Lung (tissue), 12 donors: ENCODE measurements around the gene POM121C. TPM values are rescaled to one million over a fixed set of nuclear protein-coding genes. Genes with fewer than 3 reads are reported as not detected.
"Not testable (repeated sequence)": the region's sequence is repeated elsewhere in the genome, so short reads cannot be mapped to it uniquely, and the experiment has no call there.

Source experiments
- ATAC-seq: fragments of 200-7000 bp; cut with Tn5 transposase; one replicate; pipeline ENCODE4 v1.9.1; 2020; ENCODE audit warnings: moderate number of reproducible peaks; ENCODE audit not compliant: insufficient read depth, low FRiP score
- DNase-seq, 3 donors: peaks; one replicate each; pipeline ENCODE4 v3.0.0-alpha.2; 2013 to 2017
- H3K27ac ChIP-seq, 2 donors: one replicate each; pipeline ENCODE4 v1.5.1; 2013; ENCODE audit warnings: mild to moderate bottlenecking in 2 of 2, moderate library complexity in 2 of 2, control low read depth in 1 of 2, inconsistent platforms in 1 of 2, low read depth in 1 of 2, low read length in 1 of 2
- H3K27me3 ChIP-seq, 3 donors: one replicate each; pipeline ENCODE4 v1.5.1; 2013; ENCODE audit warnings: low read length in 2 of 3; ENCODE audit not compliant: control insufficient read depth in 3 of 3, insufficient read depth in 3 of 3
- H3K36me3 ChIP-seq, 4 donors: one replicate each; pipeline ENCODE4 v1.5.1; 2013; ENCODE audit warnings: low read length in 4 of 4, mild to moderate bottlenecking in 1 of 4, moderate library complexity in 1 of 4; ENCODE audit not compliant: control insufficient read depth in 4 of 4, insufficient read depth in 4 of 4
- H3K4me1 ChIP-seq, 5 donors: one replicate each; pipeline ENCODE4 v1.5.1; 2013; ENCODE audit warnings: low read length in 5 of 5, mild to moderate bottlenecking in 2 of 5, moderate library complexity in 1 of 5; ENCODE audit not compliant: control insufficient read depth in 5 of 5, insufficient read depth in 5 of 5
- H3K4me3 ChIP-seq: one replicate; pipeline ENCODE4 v1.5.1; 2013; ENCODE audit warnings: mild to moderate bottlenecking, control low read depth, moderate library complexity
- H3K9ac ChIP-seq, 2 donors: one replicate each; pipeline ENCODE4 v1.5.1; 2013; ENCODE audit warnings: low read length in 2 of 2, control low read depth in 1 of 2; ENCODE audit not compliant: insufficient read depth in 1 of 2
- H3K9me3 ChIP-seq, 4 donors: one replicate each; pipeline ENCODE4 v1.5.1; 2013; ENCODE audit warnings: low read length in 3 of 4, mild to moderate bottlenecking in 1 of 4, moderate library complexity in 1 of 4; ENCODE audit not compliant: control insufficient read depth in 4 of 4, insufficient read depth in 3 of 4
- WGBS, 2 donors: extraction: QIAGEN DNeasy Blood & Tissue Kit; methylation state at CpG; one replicate each; pipeline ENCODE4 v1.1.7; 2013; 5-methylcytosine and 5-hydroxymethylcytosine counted together
- polyA plus RNA-seq, 2 donors: library from polyadenylated mRNA; stranded (reverse); fragments of 200-250 nt; gene quantifications; one replicate each; pipeline ENCODE4 v1.2.1, GENCODE V29; 2013
- total RNA-seq, 2 donors: library from RNA; depleted of rRNA in 1 of 2; stranded (reverse); fragments of >200 nt in 1 of 2; gene quantifications; one replicate each; pipeline ENCODE4 v1.2.1, GENCODE V29; 2014 to 2021
- TF ChIP-seq, protein P1 (sequence below): IDR thresholded peaks from 2 replicates; pipeline ENCODE4 v1.5.1; 2012; ENCODE audit warnings: mild to moderate bottlenecking; ENCODE audit errors: control extremely low read depth, extremely low read depth
- donor health status: control.
- donor health status: control.
- donor health status: Bipolar disorder and iron deficiency.
- donor health status: healthy.
- donor health status: DM: yes; HTN: yes; CAD: no.

POM121C gene
- total and polyA plus RNA-seq, 4 donors: 13.2 to 37.4 (median 21.3) TPM

DNA sequence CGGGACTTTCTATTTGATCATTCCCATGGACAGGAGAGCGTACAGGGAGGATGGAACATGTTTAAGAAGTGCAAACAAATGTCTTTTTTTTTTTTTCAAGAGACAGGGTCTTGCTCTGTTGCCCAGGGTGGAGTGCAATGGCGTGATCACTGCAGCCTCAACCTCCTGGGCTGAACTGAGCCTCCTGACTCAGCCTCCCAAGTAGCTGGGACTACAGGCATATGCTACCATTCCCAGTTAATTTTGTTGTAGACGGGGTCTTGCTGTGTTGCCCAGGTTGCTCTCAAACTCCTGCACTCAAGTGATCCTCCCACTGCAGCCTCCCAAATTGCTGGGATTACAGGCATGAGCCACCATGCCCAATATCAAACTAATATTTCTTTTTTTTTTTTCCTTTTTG is 46.5 kb upstream of the POM121C start:
- Histone ChIP-seq H3K27me3 (no peaks in the 10 kb centered on the region), H3K27ac (no peak overlapping the region), H3K4me3 (no peak overlapping the region), H3K36me3 (peaks cover 0 to 15% (median 8%) of the 10 kb centered on the region in 4 donors), H3K4me1 (peaks cover 0 to 10% (median 0%) of the 10 kb centered on the region in 5 donors), H3K9ac (no peak overlapping the region), H3K9me3 (no peaks in the 10 kb centered on the region)
- DNase-seq (no peak), ATAC-seq (no peak)
- TF ChIP-seq, protein P1, sequence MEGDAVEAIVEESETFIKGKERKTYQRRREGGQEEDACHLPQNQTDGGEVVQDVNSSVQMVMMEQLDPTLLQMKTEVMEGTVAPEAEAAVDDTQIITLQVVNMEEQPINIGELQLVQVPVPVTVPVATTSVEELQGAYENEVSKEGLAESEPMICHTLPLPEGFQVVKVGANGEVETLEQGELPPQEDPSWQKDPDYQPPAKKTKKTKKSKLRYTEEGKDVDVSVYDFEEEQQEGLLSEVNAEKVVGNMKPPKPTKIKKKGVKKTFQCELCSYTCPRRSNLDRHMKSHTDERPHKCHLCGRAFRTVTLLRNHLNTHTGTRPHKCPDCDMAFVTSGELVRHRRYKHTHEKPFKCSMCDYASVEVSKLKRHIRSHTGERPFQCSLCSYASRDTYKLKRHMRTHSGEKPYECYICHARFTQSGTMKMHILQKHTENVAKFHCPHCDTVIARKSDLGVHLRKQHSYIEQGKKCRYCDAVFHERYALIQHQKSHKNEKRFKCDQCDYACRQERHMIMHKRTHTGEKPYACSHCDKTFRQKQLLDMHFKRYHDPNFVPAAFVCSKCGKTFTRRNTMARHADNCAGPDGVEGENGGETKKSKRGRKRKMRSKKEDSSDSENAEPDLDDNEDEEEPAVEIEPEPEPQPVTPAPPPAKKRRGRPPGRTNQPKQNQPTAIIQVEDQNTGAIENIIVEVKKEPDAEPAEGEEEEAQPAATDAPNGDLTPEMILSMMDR: no peak
- WGBS, 2 donors: 98 to 100% methylated on average over 4 of the region's 4 CpGs

GRCh38 chr7:75531359-75531821 is 45.3 kb upstream of the POM121C start:
- Histone ChIP-seq H3K4me3 (no peak overlapping the region), H3K9me3 (no peaks in the 10 kb centered on the region), H3K27me3 (no peaks in the 10 kb centered on the region), H3K4me1 (peaks cover 0 to 18% (median 2%) of the 10 kb centered on the region in 5 donors), H3K36me3 (peaks cover 0 to 2% (median 0%) of the 10 kb centered on the region in 4 donors), H3K27ac (no peak overlapping the region), H3K9ac (no peak overlapping the region)
- ATAC-seq (no peak), DNase-seq (no peak)
- 72 to 88% methylated on average over 6 of the region's 6 CpGs for WGBS, 2 donors
- TF ChIP-seq, protein P1: no peak

- H3K27me3 ChIP-seq, H3K9me3 ChIP-seq: not testable (repeated sequence)
- 0 to 1% methylated on average over 34 to 37 of the region's 37 CpGs for WGBS, 2 donors
- H3K36me3 ChIP-seq: peaks cover 4 to 16% (median 9%) of the 10 kb centered on the region in 4 donors
- peak; percentile 6 to 16 (median 8) for DNase-seq
- peak overlapping the region; percentile 92 for H3K4me3 ChIP-seq
- H3K27ac ChIP-seq: peak overlapping the region; percentile 83 to 90
- peak; percentile 13 for ATAC-seq
- peak overlapping the region; percentile 71 to 87 for H3K9ac ChIP-seq
- peaks cover 0 to 11% (median 7%) of the 10 kb centered on the region in 5 donors for H3K4me1 ChIP-seq
These were observed 41.2 kb upstream of the POM121C start for GRCh38 chr7:75527224-75527722.

DNA sequence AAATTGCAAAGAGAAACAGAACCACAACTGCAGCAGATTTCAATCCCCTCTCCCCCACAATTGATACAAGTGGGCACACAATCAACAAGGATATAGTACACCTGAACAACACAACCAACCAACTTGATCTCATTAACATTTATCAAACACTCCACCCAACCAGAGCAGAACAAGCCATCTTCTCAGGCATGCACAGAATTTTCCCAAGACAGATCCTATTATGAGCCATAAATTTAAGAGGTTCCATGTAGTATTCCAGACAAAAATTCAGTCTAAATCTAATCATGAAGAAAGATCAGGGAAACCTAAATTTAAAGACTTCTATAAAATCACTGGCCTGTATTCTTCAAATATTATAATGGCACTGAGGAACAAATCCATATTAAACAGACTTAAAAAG is 35.6 kb upstream of the POM121C start:
- peaks cover 4 to 19% (median 10%) of the 10 kb centered on the region in 4 donors for H3K36me3 ChIP-seq

GRCh38 chr7:75518842-75519241 is 32.7 kb upstream of the POM121C start:
- H3K9ac ChIP-seq, H3K27ac ChIP-seq, H3K9me3 ChIP-seq, DNase-seq, H3K4me1 ChIP-seq, H3K27me3 ChIP-seq, ATAC-seq, H3K4me3 ChIP-seq: not testable (repeated sequence)
- H3K36me3 ChIP-seq: peaks cover 2 to 12% (median 6%) of the 10 kb centered on the region in 4 donors
- 87 to 94% methylated on average over 2 of the region's 2 CpGs for WGBS, 2 donors

More for the DNA sequence above, 35.6 kb upstream of the POM121C start:
- H3K9me3 ChIP-seq, H3K4me3 ChIP-seq, DNase-seq, H3K9ac ChIP-seq, H3K27ac ChIP-seq, H3K4me1 ChIP-seq, ATAC-seq, H3K27me3 ChIP-seq: not testable (repeated sequence)

DNA sequence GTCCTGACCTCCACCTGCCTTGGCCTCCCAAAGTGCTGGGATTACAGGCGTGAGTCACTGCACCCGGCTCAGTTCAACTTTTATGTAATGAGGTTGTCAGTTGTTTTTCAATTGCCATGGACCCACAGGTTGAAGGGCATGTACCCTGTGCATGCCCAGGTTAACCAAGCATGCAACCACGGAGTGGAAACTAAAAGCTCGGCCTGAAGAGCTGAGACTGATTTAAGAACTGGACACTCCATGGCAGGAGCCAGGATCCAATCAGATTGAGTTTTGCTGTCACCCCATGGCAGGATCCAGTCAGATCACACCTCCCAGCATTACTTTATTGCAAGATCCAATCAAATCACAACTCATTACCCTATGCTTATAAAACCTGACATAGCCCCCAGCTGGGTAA is 22.9 kb upstream of the POM121C start:
- not testable (repeated sequence) for H3K27me3 ChIP-seq, H3K4me3 ChIP-seq, H3K9ac ChIP-seq, DNase-seq, H3K36me3 ChIP-seq, ATAC-seq, H3K27ac ChIP-seq, H3K9me3 ChIP-seq, H3K4me1 ChIP-seq
- 100% methylated on average over 2 of the region's 4 CpGs for WGBS, 2 donors

DNA sequence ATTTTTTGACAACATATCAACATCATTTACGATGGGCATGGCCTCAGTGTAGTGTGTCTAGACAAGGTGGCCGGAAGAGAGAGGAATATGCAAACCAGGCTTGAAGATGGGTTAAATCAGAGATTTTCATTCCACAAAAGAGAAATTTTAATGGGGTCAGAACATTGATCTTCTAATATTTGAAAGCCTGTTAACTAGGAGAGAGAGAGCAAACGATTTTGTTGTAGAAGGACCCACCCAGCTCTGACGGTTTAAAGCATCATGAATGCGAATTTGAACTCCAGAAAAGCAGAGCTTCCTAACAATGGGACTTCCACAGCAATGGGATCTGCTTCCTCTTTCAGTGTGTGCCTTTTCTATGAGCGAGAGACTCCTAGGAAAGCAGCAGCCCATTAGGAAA is 5.9 kb upstream of the POM121C start, which contains the start of gene SPDYE5:
Gene SPDYE5, plus strand, starts transcription at position 301 of the 400 bp plus-strand sequence. CDS start 1,728 bp downstream, outside the sequence.
- H3K36me3 ChIP-seq, ATAC-seq: not testable (repeated sequence)
- WGBS, 2 donors: 82 to 95% methylated on average over 5 of the region's 6 CpGs

More for the DNA sequence above, 5.9 kb upstream of the POM121C start, which contains the start of gene SPDYE5:
- H3K4me3 ChIP-seq, H3K4me1 ChIP-seq, H3K9ac ChIP-seq, H3K27me3 ChIP-seq, H3K27ac ChIP-seq, DNase-seq, H3K9me3 ChIP-seq: not testable (repeated sequence)
